Vagina (tissue), 2 donors: ENCODE results near the gene GRIK2. TPM values are rescaled to one million over a fixed set of nuclear protein-coding genes. Genes with fewer than 3 reads are reported as not detected.
"Not testable (repeated sequence)": the region's sequence is repeated elsewhere in the genome, so short reads cannot be mapped to it uniquely, and the experiment has no call there.

Source experiments
- DNase-seq, 2 donors: peaks; one replicate each; pipeline ENCODE4 v3.0.0-alpha.2; 2017; ENCODE audit errors: extremely low spot score in 2 of 2
- H3K27ac ChIP-seq: fragments of 200-600 bp; sonication (generic); one replicate; pipeline ENCODE4 v1.5.1; 2019
- H3K27me3 ChIP-seq: fragments of 200-600 bp; sonication (generic); one replicate; pipeline ENCODE4 v1.5.1; 2019
- H3K36me3 ChIP-seq, 2 donors: fragments of 200-600 bp; sonication (generic); one replicate each; pipeline ENCODE4 v1.5.1; 2017 to 2019
- H3K4me1 ChIP-seq: fragments of 200-600 bp; sonication (generic); one replicate; pipeline ENCODE4 v1.5.1; 2019
- H3K4me3 ChIP-seq, 2 donors: fragments of 200-600 bp; sonication (generic); 1 replicate in 1 of 2; 2 replicates in 1 of 2; pipeline ENCODE4 v1.5.1; 2016 to 2019
- H3K9me3 ChIP-seq: fragments of 200-600 bp; sonication (generic); one replicate; pipeline ENCODE4 v1.5.1; 2019
- CTCF ChIP-seq, 3 experiments: fragments of 450-650 bp in 2 of 3; fragments of 200-600 bp in 1 of 3; sonication (generic) in 1 of 3; IDR thresholded peaks; one replicate each; pipeline ENCODE4 v1.5.1; 2017 to 2019; ENCODE audit warnings: antibody characterized with exemption in 3 of 3, mild to moderate bottlenecking in 2 of 3, moderate library complexity in 2 of 3
- POLR2A ChIP-seq, 2 donors: fragments of 450-650 bp; IDR thresholded peaks; one replicate each; pipeline ENCODE4 v1.6.1; 2017; ENCODE audit warnings: antibody characterized with exemption in 2 of 2, mild to moderate bottlenecking in 2 of 2, moderate library complexity in 2 of 2
- POLR2AphosphoS5 ChIP-seq, 2 donors: sonication (generic); formaldehyde crosslinking; IDR thresholded peaks; one replicate each; pipeline ENCODE4 v1.9.0; 2017; ENCODE audit warnings: antibody characterized with exemption in 2 of 2, mild to moderate bottlenecking in 2 of 2, low read depth in 1 of 2; ENCODE audit not compliant: insufficient read depth in 1 of 2
- intact Hi-C: fragments of 100-400 bp; cut with DNase I; formaldehyde crosslinking; loops from one replicate; pipeline ENCODE4 v1.15.1; 2023
- total RNA-seq: library from RNA; depleted of rRNA; stranded (reverse); fragments of >200 nt; gene quantifications from one replicate; pipeline ENCODE4 v1.2.3, GENCODE V29; 2016

GRIK2 gene
- total RNA-seq, result 8.8 TPM

- no peak for DNase-seq
- Histone ChIP-seq H3K27me3 (no peaks in the 10 kb centered on the region), H3K4me3 (peak within 1 kb of the TSS; percentile 43), H3K4me1 (peaks cover 25% of the 10 kb centered on the region), H3K36me3 (no peaks in the 10 kb centered on the region), H3K9me3 (no peaks in the 10 kb centered on the region), H3K27ac (no peak within 1 kb of the TSS)
- intact Hi-C loops, result no loop called here
- no peak for TF ChIP-seq POLR2AphosphoS5 (IDR thresholded peaks at IDR 0.05; ENCODE audit: insufficient read depth in 1 of 2, low read depth in 1 of 2)
- TF ChIP-seq CTCF (IDR thresholded peaks at IDR 0.05), result peak in 1 of 3 experiments; percentile 18
- no peak for TF ChIP-seq POLR2A (IDR thresholded peaks at IDR 0.05)
Observed at GRCh38 chr6:101393251-101393828, at the start of gene GRIK2. TSS of gene GRIK2 (plus strand) at chr6:101393708.

- DNase-seq, result no peak
- H3K27me3 ChIP-seq, result no peaks in the 10 kb centered on the region
- intact Hi-C loops, result no loop called here
- no peaks in the 10 kb centered on the region for H3K9me3 ChIP-seq
- no peaks in the 10 kb centered on the region for H3K4me1 ChIP-seq
- H3K36me3 ChIP-seq, result no peaks in the 10 kb centered on the region
- no peak overlapping the region for H3K4me3 ChIP-seq
- no peak overlapping the region for H3K27ac ChIP-seq
- TF ChIP-seq POLR2AphosphoS5 (IDR thresholded peaks at IDR 0.05; ENCODE audit: insufficient read depth in 1 of 2, low read depth in 1 of 2) (no peak), CTCF (IDR thresholded peaks at IDR 0.05) (no peak)
Observed at GRCh38 chr6:101344885-101345284, 48.6 kb upstream of the GRIK2 start.

GRCh38 chr6:101348816-101349215, 44.7 kb upstream of the GRIK2 start:
- H3K9me3 ChIP-seq, result no peaks in the 10 kb centered on the region
- H3K4me1 ChIP-seq, result no peaks in the 10 kb centered on the region
- no peak overlapping the region for H3K27ac ChIP-seq
- DNase-seq, result no peak
- TF ChIP-seq POLR2AphosphoS5 (IDR thresholded peaks at IDR 0.05; ENCODE audit: insufficient read depth in 1 of 2, low read depth in 1 of 2) (no peak), CTCF (IDR thresholded peaks at IDR 0.05) (no peak), POLR2A (IDR thresholded peaks at IDR 0.05) (no peak)
- H3K36me3 ChIP-seq, result no peaks in the 10 kb centered on the region
- H3K27me3 ChIP-seq, result no peaks in the 10 kb centered on the region
- no peak overlapping the region for H3K4me3 ChIP-seq
- intact Hi-C loops, result no loop called here

GRCh38 chr6:101350631-101351030, 42.9 kb upstream of the GRIK2 start:
- intact Hi-C loops, DNase-seq: not testable (repeated sequence)

GRCh38 chr6:101351173-101351572, 42.3 kb upstream of the GRIK2 start:
- DNase-seq, result no peak
- Histone ChIP-seq H3K36me3 (no peaks in the 10 kb centered on the region), H3K4me3 (no peak overlapping the region), H3K4me1 (no peaks in the 10 kb centered on the region), H3K27me3 (no peaks in the 10 kb centered on the region), H3K27ac (no peak overlapping the region), H3K9me3 (no peaks in the 10 kb centered on the region)
- intact Hi-C loops, result no loop called here
- TF ChIP-seq POLR2AphosphoS5 (IDR thresholded peaks at IDR 0.05; ENCODE audit: insufficient read depth in 1 of 2, low read depth in 1 of 2) (no peak), POLR2A (IDR thresholded peaks at IDR 0.05) (no peak), CTCF (IDR thresholded peaks at IDR 0.05) (no peak)

More at GRCh38 chr6:101350631-101351030, 42.9 kb upstream of the GRIK2 start:
- H3K36me3 ChIP-seq, H3K27ac ChIP-seq, H3K9me3 ChIP-seq, H3K27me3 ChIP-seq, H3K4me3 ChIP-seq, H3K4me1 ChIP-seq: not testable (repeated sequence)
